Stimulated activated CD8-positive, alpha-beta memory T cell treated with anti-CD3 and anti-CD28 coated beads, Interleukin-15, amount 100 ng/mL, for 48 hours (primary cell): ENCODE data around the gene SLC22A15.

Experiments
- DNase-seq, 2 donors: peaks; one replicate each; pipeline ENCODE4 v3.0.0-alpha.2; 2020; ENCODE audit warnings: low read depth in 2 of 2

The SLC22A15 gene

DNA sequence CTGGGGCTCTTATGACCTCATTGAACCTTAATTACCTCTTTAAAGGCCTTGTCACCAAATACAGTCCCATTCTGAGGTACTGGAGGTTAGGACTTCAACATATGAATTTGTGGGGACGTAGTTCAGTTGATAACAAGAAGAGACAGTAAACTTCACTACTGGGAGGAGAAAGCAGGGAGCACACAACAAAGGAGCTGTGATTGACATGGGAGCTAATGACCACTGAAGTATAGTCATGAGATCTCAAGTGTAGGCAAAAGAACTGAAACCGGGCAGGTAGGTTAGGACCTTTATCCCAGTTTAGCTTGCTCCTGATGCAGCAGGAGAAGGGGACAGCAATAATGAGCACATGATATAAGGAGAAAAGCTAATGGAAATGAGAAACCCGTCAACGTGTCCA is 123.1 kb downstream of the SLC22A15 start:
- DNase-seq: no peak

DNA sequence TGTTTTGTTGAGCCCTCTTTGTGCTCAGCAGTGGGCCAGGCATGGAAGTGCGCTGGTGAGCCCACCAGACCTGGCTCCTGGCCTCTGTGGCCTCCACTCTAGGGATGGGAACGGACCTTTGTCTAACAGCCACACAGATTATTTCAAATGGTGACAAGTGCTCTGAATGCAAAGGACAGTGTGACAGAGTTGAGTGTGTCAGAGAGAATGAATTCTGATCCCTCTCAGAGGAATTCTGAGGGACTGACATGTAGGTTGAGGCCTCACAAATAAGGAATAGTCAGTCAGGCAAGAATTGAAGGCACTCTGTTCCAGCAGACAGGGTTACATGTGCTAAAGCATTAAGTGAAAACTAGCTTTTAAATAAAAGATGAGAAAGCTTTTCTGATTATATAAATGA is 123.6 kb downstream of the SLC22A15 start:
- DNase-seq: no peak

DNA sequence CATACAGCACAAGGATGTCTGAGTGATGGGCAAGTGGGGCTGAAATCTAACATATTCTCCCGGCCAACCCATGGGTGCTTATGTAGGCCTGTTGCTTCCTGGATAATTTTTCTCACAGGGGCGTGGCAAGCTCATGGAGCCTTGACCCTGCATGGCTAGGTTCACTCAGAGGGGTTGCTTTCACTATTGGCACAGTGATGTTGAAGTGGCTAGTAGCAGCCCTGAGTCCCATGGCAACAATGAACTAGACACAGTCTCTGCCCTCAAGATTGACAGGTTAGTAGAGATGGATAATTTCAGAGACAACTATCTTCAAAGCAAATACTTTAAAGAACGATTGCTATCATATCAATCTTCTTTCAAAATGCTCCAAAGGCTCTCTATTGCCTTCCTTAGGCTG is 128.4 kb downstream of the SLC22A15 start:
- no peak for DNase-seq

GRCh38 chr1:116105996-116106395 is 129.7 kb downstream of the SLC22A15 start:
- DNase-seq: no peak

DNA sequence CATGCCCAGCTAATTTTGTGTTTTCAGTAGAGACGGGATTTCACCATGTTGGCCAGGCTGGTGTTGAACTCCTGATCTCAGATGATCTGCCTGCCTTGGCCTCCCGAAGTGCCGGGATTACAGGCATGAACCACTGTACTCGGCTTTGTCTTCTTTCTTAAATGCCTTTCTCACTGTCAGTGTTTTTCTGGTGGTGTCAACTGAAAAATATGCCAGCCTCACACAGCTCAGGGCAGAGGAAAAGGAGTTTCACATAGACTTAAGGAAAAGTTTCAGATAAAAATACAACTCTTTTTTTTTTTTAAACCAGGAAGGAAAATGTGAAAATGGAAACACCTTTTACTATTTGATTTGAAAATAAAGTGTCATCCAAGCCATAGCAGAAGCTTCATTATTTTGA is 130.3 kb downstream of the SLC22A15 start:
- no peak for DNase-seq

GRCh38 chr1:116107371-116107770 is 131.1 kb downstream of the SLC22A15 start:
- no peak for DNase-seq

DNA sequence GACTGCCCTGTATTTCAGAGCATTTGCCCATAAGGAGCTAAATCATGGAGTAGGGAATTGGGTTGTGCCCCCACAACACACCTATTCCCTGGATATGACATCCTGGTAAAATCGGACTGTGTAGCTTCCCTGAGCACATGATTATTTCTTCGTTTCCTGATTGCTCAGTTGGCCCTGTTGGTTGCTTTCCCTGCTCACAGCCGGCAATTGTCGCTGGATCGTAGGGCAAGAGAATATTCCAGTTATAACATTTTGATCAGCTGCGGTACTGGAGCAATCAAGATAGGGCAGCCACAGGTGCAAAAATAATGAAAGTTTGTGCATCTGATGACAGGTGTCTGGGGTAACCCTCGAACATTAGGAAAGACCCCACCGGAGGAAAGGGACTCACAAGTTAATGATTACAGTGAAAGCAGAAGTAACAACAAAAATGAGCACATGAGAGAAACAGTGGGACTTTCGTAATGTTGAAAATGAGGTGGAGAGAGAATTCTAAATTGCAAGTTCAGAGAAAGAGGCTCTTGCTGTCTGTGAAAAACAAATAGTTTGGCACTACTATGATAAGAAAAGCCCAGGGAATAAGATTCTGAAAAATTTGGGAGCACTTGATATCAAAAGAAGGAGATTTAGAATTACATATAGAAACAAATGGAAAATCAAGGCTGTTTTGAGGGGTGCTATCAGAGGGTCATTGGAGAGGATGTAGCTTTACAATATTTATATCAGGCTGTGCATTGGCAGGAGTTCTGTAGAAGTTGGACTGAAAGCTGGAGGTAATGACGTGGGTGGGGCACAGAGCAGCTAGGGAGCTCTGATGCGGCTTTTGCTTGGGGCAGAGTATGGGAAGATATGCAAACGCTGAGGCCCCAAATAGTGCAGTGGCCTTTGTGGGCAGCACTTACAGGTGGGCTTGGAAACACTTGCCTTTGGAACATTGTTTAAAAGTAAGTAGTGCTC is 134.5 kb downstream of the SLC22A15 start, which contains the start of gene MAB21L3:
TSS of gene MAB21L3 (plus strand) at position 833 of the 957 bp plus-strand sequence. CDS start 1,217 bp downstream, outside the sequence.
- DNase-seq: no peak

DNA sequence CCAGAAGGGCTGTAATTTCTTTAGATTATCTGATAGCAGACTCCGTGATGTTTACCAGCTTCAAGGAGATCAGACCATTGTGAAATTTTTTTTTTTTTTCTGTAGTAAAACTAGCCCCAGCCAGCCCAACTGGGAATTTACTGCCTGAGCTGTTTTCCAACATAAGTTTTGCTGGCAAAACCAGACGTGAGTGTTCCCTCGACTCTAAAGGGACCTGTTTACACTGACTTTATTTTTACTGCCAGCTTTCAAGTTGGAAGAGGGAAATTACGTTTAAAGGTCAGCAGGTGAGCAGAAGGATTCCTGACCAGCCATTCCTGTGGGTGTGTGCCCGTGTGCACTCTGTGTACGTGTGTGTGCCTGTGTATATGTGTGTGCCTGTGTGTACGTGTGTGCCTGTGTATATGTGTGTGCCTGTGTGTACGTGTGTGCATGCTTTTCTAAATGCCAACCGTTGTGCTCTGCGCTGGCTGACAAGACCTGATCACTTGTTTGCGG is 135.3 kb downstream of the SLC22A15 start:
- no peak for DNase-seq

- no peak for DNase-seq
These were observed 136.3 kb downstream of the SLC22A15 start for GRCh38 chr1:116112388-116113140.

- no peak for DNase-seq
These were observed 137.3 kb downstream of the SLC22A15 start for GRCh38 chr1:116113615-116114014.

DNA sequence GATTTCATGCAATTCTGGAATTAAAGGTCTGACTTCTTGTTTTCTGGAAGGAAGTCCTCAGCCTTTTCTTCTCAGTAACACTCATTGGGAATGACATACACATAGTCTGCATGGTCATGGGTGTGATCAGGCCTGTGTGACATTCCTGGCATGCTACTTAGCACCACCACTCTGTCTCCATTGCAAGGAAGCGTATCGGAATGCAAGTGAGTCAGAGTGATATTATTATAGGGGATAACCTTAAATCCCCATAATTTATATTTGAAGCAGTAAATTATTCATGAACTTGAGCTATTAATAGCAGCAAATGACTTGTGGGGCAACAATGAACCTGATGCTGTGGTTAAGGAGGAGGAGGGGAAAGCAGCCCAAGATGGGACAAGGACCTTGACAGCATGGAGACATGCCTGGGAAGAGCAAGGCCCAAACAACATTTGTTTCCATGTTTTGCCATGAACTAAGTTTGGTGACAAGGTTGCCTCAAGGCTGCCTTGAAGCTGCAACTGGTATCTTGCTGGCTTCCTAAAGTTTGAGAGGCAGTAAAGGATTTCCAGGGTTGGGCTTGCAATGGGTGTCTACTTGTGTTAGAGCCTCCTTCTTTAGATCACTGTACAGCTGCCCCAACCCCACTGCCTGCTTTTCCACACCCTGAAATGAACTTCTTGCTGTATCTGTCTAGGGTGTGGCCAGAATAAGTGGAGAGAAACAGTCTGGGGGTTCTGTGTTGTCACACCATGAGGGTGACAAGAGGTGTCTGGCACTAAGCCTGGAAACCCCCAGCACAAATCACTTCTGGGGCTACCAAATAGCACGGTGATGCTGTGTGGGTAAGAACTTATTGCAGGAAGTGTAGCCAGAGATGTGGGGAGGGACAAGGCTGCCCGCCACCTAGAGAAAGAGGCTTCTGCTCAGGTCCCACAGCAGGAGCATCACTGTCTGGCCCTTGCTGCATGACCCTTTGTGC is 139.4 kb downstream of the SLC22A15 start:
- no peak for DNase-seq

DNA sequence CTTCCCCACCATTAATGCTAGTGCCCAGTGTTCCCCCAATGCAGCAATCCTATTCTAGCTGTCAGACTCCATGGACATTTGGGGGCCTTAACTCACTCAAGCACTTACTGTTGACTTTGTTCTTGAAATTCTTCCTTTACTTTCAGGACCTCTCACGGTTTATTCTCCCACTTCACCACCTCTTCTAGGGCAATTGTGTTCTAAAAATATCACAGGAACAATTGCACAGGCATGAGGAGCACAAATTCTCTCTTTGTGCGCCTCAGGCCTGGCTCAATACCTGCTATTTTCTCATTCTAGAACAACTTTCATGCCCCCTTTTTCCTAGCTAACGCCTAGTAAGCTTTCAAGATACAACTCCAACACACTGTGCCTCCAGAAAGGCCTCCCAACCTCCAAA is 142.2 kb downstream of the SLC22A15 start:
- no peak for DNase-seq
